ENCODE measurements around the gene RNLS. TPM values are rescaled to one million over a fixed set of nuclear protein-coding genes. Genes with fewer than 3 reads are reported as not detected.

The RNLS gene
- total and polyA plus RNA-seq, 2 of the 4 experiments (the other 2 are of a cell fraction): 4.5 to 7.0 TPM

- Histone ChIP-seq H3K4ac (ENCODE audit: low read depth, low read length) (no peak overlapping the region), H4K5ac (ENCODE audit: low read depth, low read length) (no peak overlapping the region), H2BK20ac (ENCODE audit: low read depth, low read length) (no peak overlapping the region), H4K8ac (ENCODE audit: low read depth in 2 of 2, low read length in 2 of 2) (no peak overlapping the region), H3K79me1 (ENCODE audit: low read depth in 1 of 2, low read length in 2 of 2) (no peaks in the 10 kb centered on the region), H2AFZ (replicated peaks; ENCODE audit: low read length, poor library complexity) (no peak overlapping the region), H2BK120ac (ENCODE audit: low read depth, low read length) (no peak overlapping the region), H3K9me3 (ENCODE audit: control insufficient read depth, insufficient read depth, low read length) (no peaks in the 10 kb centered on the region), H4K20me1 (ENCODE audit: insufficient read depth, low read length) (no peaks in the 10 kb centered on the region), H2AK5ac (ENCODE audit: low read depth, low read length) (no peak overlapping the region), H3K9me1 (ENCODE audit: insufficient read depth, low read length) (no peaks in the 10 kb centered on the region), H2BK5ac (ENCODE audit: low read depth, low read length, poor library complexity, severe bottlenecking) (no peak overlapping the region), H3K9ac (ENCODE audit: low read depth, low read length) (no peak overlapping the region), H3K27ac (ENCODE audit: insufficient read depth, low read length) (no peak overlapping the region), H3K4me3 (ENCODE audit: insufficient read depth, low read depth, low read length) (no peak overlapping the region), H4K91ac (ENCODE audit: insufficient read depth, low read depth, low read length) (no peak overlapping the region), H3K4me2 (ENCODE audit: low read depth, low read length) (no peak overlapping the region), H3K27me3 (ENCODE audit: control insufficient read depth, insufficient read depth, low read length) (no peaks in the 10 kb centered on the region), H2AK9ac (replicated peaks; ENCODE audit: low read depth, low read length, poor library complexity) (no peak overlapping the region), H3K36me3 (ENCODE audit: control insufficient read depth, insufficient read depth, low read length) (no peaks in the 10 kb centered on the region), H3K23ac (ENCODE audit: low read depth, low read length) (no peak overlapping the region), H3K4me1 (ENCODE audit: control insufficient read depth, insufficient read depth, low read length) (no peaks in the 10 kb centered on the region), H3K56ac (ENCODE audit: extremely low read depth, insufficient read depth, low read length) (no peak overlapping the region), H3K18ac (ENCODE audit: low read depth, low read length) (no peak overlapping the region), H2BK15ac (ENCODE audit: low read depth, low read length) (no peak overlapping the region), H3K14ac (replicated peaks; ENCODE audit: low read depth, low read length) (no peak overlapping the region)
- ChIA-PET CTCF (no interaction called here), POLR2A (ENCODE audit: unreplicated experiment) (no interaction called here)
- BruUV-seq (replicated peaks): no TSS peak
- TF ChIP-seq MXI1 (IDR thresholded peaks at IDR 0.05; ENCODE audit: borderline replicate concordance, low read depth, low read length) (no peak), CTCF (conservative IDR thresholded peaks at IDR 0.05; ENCODE audit: low read depth, low read length) (no peak), MAFK (IDR thresholded peaks at IDR 0.05; ENCODE audit: low read depth, low read length) (no peak), RFX5 (IDR thresholded peaks at IDR 0.05; ENCODE audit: low read depth, low read length) (no peak), CEBPB (IDR thresholded peaks at IDR 0.05; ENCODE audit: low read depth, low read length) (no peak), NFE2L2 (IDR thresholded peaks at IDR 0.05; ENCODE audit: low read depth, low read length) (no peak), RAD21 (IDR thresholded peaks at IDR 0.05; ENCODE audit: low read length) (no peak), MAZ (IDR thresholded peaks at IDR 0.05; ENCODE audit: borderline replicate concordance, low read depth, low read length) (no peak), USF2 (IDR thresholded peaks at IDR 0.05; ENCODE audit: low read depth, low read length) (no peak), POLR2A (IDR thresholded peaks at IDR 0.05; ENCODE audit: low read depth, low read length) (no peak), FOS (IDR thresholded peaks at IDR 0.05; ENCODE audit: low read depth, low read length) (no peak), RCOR1 (IDR thresholded peaks at IDR 0.05; ENCODE audit: insufficient replicate concordance, low read length) (no peak), BHLHE40 (IDR thresholded peaks at IDR 0.05; ENCODE audit: low read depth, low read length) (no peak), SMC3 (IDR thresholded peaks at IDR 0.05; ENCODE audit: low read depth, low read length) (no peak), CHD1 (IDR thresholded peaks at IDR 0.05; ENCODE audit: low read depth, low read length) (no peak)
- in situ Hi-C loops (cut with MboI; ENCODE audit: low sequenced_read_pairs) (no loop called here), dilution Hi-C loops (cut with HindIII; ENCODE audit: low sequenced_read_pairs, unreplicated experiment) (no loop called here), intact Hi-C loops (cut with micrococcal nuclease) (no loop called here)
- DNase-seq (no peak), ATAC-seq (ENCODE audit: low read depth) (no peak)
- WGBS, 2 experiments (ENCODE audit: extremely low coverage in 2 of 2, insufficient read length in 1 of 2): no CpG with 5 or more reads among the region's 2 CpGs
These were observed 175.0 kb downstream of the RNLS start for GRCh38 chr10:88408096-88408495.

Measured in IMR-90 (cell line).